Sigmoid colon (tissue), 7 donors: ENCODE data around the gene BAG2. TPM values are rescaled to one million over a fixed set of nuclear protein-coding genes. Genes with fewer than 3 reads are reported as not detected.

Experiments used
- DNase-seq: peaks from one replicate; pipeline ENCODE4 v3.0.0-alpha.2; 2019
- H3K27ac ChIP-seq, 4 donors: fragments of 200-600 bp; sonication (generic); one replicate each; pipeline ENCODE4 v1.5.1; 2016 to 2019; ENCODE audit warnings: mild to moderate bottlenecking in 1 of 4
- H3K27me3 ChIP-seq, 3 donors: fragments of 200-600 bp; sonication (generic); one replicate each; pipeline ENCODE4 v1.5.1; 2019; ENCODE audit warnings: mild to moderate bottlenecking in 1 of 3
- H3K36me3 ChIP-seq, 4 donors: fragments of 200-600 bp; sonication (generic); one replicate each; pipeline ENCODE4 v1.5.1; 2016 to 2019
- H3K4me1 ChIP-seq, 4 donors: fragments of 200-600 bp; sonication (generic); one replicate each; pipeline ENCODE4 v1.5.1; 2017 to 2019
- H3K4me3 ChIP-seq, 4 donors: fragments of 200-600 bp; sonication (generic); one replicate each; pipeline ENCODE4 v1.5.1; 2017 to 2019; ENCODE audit warnings: mild to moderate bottlenecking in 2 of 4, moderate library complexity in 1 of 4
- H3K9me3 ChIP-seq, 4 donors: fragments of 200-600 bp in 3 of 4; sonication (generic) in 3 of 4; one replicate each; pipeline versions ENCODE4 v1.5.1 to v1.6.1; 2013 to 2019
- CTCF ChIP-seq, 4 experiments: fragments of 450-650 bp in 3 of 4; fragments of 200-600 bp in 1 of 4; IDR thresholded peaks; one replicate each; pipeline ENCODE4 v1.5.1; 2016 to 2019; ENCODE audit warnings: antibody characterized with exemption in 4 of 4, mild to moderate bottlenecking in 3 of 4, moderate library complexity in 2 of 4
- EP300 ChIP-seq, 4 donors: sonication (generic); formaldehyde crosslinking; IDR thresholded peaks; one replicate each; pipeline ENCODE4 v1.6.1; 2017; ENCODE audit warnings: antibody characterized with exemption in 4 of 4
- POLR2A ChIP-seq, 2 donors: fragments of 450-650 bp; IDR thresholded peaks; one replicate each; pipeline ENCODE4 v1.6.1; 2016; ENCODE audit warnings: antibody characterized with exemption in 2 of 2, mild to moderate bottlenecking in 2 of 2, moderate library complexity in 2 of 2
- POLR2AphosphoS5 ChIP-seq, 4 donors: sonication (generic); formaldehyde crosslinking; IDR thresholded peaks; one replicate each; pipeline ENCODE4 v1.6.1; 2017; ENCODE audit warnings: antibody characterized with exemption in 4 of 4
- WGBS, 2 donors: extraction: QIAGEN DNeasy Blood & Tissue Kit; methylation state at CpG; one replicate each; pipeline ENCODE4 v1.1.7; 2013; 5-methylcytosine and 5-hydroxymethylcytosine counted together
- intact Hi-C: fragments of 100-400 bp; cut with DNase I; formaldehyde crosslinking; loops from one replicate; pipeline ENCODE4 v1.15.1; 2023
- polyA plus RNA-seq, 3 donors: library from polyadenylated mRNA; stranded (reverse); fragments of 200-250 nt; gene quantifications; one replicate each; pipeline ENCODE4 v1.2.3, GENCODE V29; 2013
- total RNA-seq, 4 donors: library from RNA; depleted of rRNA; stranded (reverse); fragments of >200 nt; gene quantifications; one replicate each; pipeline ENCODE4 v1.1.0, GENCODE V29; 2016
- donor health status: healthy with polysubstance abuse.
- donor health status: Bipolar disorder and iron deficiency.
- donor health status: healthy.

BAG2 gene
- total and polyA plus RNA-seq, 7 donors: 0.92 to 74.5 (median 55.6) TPM

- TF ChIP-seq POLR2AphosphoS5 (IDR thresholded peaks at IDR 0.05) (peak; percentile 56 to 70 (median 69)), CTCF (IDR thresholded peaks at IDR 0.05) (no peak), POLR2A (IDR thresholded peaks at IDR 0.05) (peak in 1 of 2 donors; percentile 35)
- Histone ChIP-seq H3K9me3 (no peaks in the 10 kb centered on the region), H3K27me3 (no peaks in the 10 kb centered on the region), H3K27ac (peak overlapping the region; percentile 89 to 99 (median 92)), H3K4me3 (peak overlapping the region; percentile 11 to 72 (median 28)), H3K36me3 (peaks cover under 1 to 9% (median 3%) of the 10 kb centered on the region in 4 donors), H3K4me1 (peaks cover 0 to 76% (median 71%) of the 10 kb centered on the region in 4 donors)
- DNase-seq: peak; percentile 93
- 82 to 89% methylated on average over 11 of the region's 11 CpGs for WGBS, 2 donors
- intact Hi-C loops: loop anchor here (2.0 kb wide), 1 partner anchor 77 kb away; no protein-coding TSS in a partner anchor
These were observed 5.6 kb downstream of the BAG2 start for GRCh38 chr6:57177545-57178265.

GRCh38 chr6:57180596-57180995 lies 8.5 kb downstream of the BAG2 start:
- peaks cover 11 to 38% (median 17%) of the 10 kb centered on the region in 4 donors for H3K36me3 ChIP-seq
- H3K4me1 ChIP-seq: peaks cover 0 to 81% (median 66%) of the 10 kb centered on the region in 4 donors
- no peaks in the 10 kb centered on the region for H3K9me3 ChIP-seq
- H3K27me3 ChIP-seq: no peaks in the 10 kb centered on the region
- intact Hi-C loops: no loop called here
- DNase-seq: no peak
- TF ChIP-seq CTCF (IDR thresholded peaks at IDR 0.05): no peak
- TF ChIP-seq EP300 (IDR thresholded peaks at IDR 0.05): no peak
- no peak for TF ChIP-seq POLR2AphosphoS5 (IDR thresholded peaks at IDR 0.05)
- no peak for TF ChIP-seq POLR2A (IDR thresholded peaks at IDR 0.05)
- WGBS, 2 donors: 83 to 91% methylated on average over 3 of the region's 3 CpGs
- H3K4me3 ChIP-seq: no peak overlapping the region
- H3K27ac ChIP-seq: peak overlapping the region; percentile 89 to 99 (median 92)

- no peaks in the 10 kb centered on the region for H3K27me3 ChIP-seq
- no peaks in the 10 kb centered on the region for H3K9me3 ChIP-seq
- peak overlapping the region; percentile 89 to 99 (median 92) for H3K27ac ChIP-seq
- no peak for TF ChIP-seq EP300 (IDR thresholded peaks at IDR 0.05)
- TF ChIP-seq POLR2AphosphoS5 (IDR thresholded peaks at IDR 0.05): peak in 2 of 4 donors; percentile 9 to 48
- H3K4me1 ChIP-seq: peaks cover 0 to 66% (median 51%) of the 10 kb centered on the region in 4 donors
- WGBS, 2 donors: 77 to 86% methylated on average over 2 of the region's 2 CpGs
- no peak overlapping the region for H3K4me3 ChIP-seq
- H3K36me3 ChIP-seq: peaks cover 11 to 52% (median 17%) of the 10 kb centered on the region in 4 donors
- DNase-seq: no peak
- intact Hi-C loops: no loop called here
These were observed 9.9 kb downstream of the BAG2 start for GRCh38 chr6:57182017-57182432.

GRCh38 chr6:57183336-57183735 lies 11.2 kb downstream of the BAG2 start:
- H3K36me3 ChIP-seq: peaks cover 11 to 64% (median 17%) of the 10 kb centered on the region in 4 donors
- WGBS, 2 donors: 94% methylated on average over 2 of the region's 2 CpGs
- peak overlapping the region in 3 of 4 donors; percentile 92 to 99 (median 93) for H3K27ac ChIP-seq

More at GRCh38 chr6:57183336-57183735, 11.2 kb downstream of the BAG2 start:
- Histone ChIP-seq H3K27me3 (no peaks in the 10 kb centered on the region), H3K9me3 (no peaks in the 10 kb centered on the region), H3K4me1 (peaks cover 0 to 58% (median 41%) of the 10 kb centered on the region in 4 donors), H3K4me3 (no peak overlapping the region)
- intact Hi-C loops: no loop called here
- DNase-seq: no peak
- TF ChIP-seq POLR2A (IDR thresholded peaks at IDR 0.05): no peak
- no peak for TF ChIP-seq EP300 (IDR thresholded peaks at IDR 0.05)
- TF ChIP-seq POLR2AphosphoS5 (IDR thresholded peaks at IDR 0.05): no peak
- TF ChIP-seq CTCF (IDR thresholded peaks at IDR 0.05): no peak
